NOMO-1 (cell line): ENCODE measurements around the gene SCARF1.
A peak's percentile ranks its signal among the peaks of the same experiment; 100 is the strongest.

Source experiments
- DNase-seq, 2 experiments: peaks; one replicate each; lab custom pipeline; 2025; ENCODE audit not compliant: unreplicated experiment in 2 of 2; lab: John Stamatoyannopoulos, UW

SCARF1 gene

DNA sequence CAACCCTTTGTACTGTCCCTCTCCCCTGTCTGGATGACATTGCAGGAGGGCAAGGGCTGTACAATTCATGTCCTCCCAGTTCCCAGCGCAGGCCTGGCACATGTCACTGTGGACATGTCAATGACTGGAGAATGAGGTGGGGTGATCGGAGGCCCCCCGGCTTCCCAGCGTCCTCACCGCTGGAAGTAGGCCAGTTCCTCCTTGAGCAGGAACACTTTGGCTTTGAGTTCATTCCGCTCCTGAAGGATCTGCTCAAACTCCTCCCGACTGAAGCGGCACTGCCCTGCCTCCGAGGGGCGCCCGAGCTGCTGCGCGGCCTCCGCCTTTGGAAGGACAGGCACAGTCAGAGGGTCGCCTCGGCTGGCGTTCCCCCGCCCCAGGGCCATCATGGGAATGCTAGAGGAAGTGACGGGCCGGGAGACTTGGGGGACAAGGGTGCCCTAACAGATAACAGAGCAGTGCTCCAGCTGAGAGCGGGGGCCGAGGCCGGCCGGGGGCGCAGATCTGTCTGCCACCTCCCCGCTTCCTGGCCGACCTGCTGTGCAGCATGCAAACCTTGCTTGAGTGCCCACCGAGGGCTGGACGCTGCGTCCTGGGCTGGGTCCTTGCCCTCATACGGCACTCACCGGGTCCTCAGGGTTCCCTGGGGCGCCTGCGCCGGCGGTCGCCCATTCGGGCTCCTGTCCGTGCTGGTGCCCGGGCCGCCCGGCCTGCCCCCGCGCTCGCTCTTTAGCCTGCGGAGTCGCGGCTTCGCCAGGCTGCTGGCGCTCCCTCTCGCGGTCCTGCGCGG is 2.8 kb upstream of the SCARF1 start:
- no peak for DNase-seq

DNA sequence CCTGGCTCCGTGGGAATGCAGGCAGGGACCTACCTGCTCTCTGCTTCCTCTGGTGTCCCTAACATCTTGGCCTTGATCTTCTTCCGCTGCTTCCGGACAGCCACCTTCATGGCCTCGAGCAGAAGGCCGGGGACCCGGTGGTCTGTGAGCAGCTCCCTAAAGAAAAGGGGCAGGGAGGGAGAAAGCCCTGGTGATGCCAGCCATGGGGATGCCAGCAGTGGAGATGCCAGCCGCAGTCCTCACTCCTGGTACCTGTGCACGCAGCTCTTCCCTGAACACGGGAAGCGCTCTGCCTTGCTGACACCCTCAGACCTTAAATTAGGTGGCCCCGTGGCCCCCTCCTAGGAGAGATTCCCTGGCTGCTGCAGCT is 2.3 kb upstream of the SCARF1 start:
- DNase-seq = no peak

DNA sequence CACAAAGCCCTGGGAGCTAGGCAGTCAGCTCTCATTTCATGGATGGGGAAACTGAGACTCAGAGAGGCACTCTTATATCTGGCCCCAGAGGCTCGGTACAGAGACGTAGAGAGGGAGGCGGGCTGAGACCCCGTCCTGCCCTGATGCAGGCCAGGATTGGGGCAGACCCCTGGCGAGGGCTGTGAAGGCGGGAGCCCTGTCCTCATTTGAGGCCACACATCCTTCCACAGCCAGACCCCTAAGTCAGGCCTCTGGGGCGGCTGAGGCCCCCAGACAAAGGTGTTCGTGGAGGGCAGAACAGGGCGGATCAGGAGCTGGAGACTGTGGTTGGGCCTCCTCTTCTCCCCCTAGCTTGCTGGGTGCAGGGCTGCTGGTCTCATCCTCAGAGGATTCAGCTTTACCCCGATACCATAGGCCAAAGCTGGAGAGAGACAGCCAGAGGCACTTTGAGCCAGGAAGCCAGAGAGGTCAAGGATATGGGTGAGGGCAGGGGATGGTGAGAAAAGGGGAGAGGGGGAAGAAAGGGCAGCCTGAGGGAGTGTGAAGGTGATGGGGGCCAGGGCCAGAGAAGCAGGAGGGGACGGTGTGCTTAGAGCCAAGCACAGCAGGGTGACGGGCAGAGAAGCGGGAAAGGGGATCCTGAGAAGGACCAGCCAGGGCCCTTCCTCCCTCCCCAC is 805 bp upstream of the SCARF1 start:
- DNase-seq = no peak

DNA sequence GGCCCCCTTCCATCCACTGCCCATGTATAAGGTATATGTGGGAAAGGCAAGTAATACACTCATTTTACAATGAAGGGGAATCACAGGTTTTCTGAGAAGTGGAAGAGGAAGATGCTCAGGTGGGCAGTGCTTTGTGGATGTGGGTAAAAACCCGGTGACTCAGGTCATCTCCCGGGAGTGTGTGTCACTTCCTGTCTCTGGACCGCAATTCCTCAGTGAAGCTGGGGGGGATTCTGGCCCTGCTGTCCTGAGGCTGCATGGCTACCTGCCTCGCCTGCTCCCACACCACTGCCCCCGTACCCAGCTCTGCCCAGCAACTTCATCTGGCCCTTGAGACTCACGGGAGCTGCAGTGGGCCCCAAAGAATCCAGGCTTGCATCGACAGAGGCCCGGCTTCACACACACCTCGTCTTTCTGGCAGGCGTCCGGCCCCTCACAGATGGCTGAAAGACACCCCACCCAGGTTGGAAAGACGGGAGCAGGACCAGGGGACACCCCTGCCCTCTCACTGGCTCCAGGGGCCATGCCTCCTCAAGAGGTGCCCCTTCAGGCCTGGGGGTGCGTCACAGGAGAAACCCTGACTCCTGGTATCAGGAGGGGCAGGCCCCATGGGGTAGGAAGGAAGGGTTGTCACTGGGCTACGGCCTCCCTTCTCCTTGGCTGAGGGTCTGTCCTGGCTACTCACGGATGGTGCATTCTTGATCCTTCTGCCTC is 882 bp downstream of the SCARF1 start:
- DNase-seq = no peak

DNA sequence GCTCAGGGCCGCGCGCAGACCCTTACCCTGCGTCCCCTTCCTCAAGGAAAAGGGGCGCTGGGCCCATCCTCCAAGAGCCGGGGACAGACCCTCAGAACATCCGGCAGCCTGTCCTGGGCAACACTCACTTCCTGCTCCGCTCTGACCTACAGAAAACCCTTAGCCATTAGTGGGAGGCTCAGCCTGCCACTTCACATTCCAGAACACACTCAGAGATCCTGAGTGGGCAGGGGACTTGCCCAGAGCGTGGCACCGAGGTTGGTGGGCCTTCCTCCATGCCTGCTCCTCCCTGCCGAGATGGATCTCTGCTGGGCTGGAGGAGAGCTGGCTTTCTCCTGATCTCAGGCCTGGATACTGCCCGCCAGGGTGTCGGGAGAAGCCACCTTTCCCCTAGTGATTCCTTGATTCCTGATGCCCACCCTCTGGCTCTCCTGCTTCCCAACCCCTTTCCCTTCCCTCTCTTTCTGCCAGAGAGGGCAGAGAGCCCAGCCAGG is 1.5 kb downstream of the SCARF1 start:
- no peak for DNase-seq

DNA sequence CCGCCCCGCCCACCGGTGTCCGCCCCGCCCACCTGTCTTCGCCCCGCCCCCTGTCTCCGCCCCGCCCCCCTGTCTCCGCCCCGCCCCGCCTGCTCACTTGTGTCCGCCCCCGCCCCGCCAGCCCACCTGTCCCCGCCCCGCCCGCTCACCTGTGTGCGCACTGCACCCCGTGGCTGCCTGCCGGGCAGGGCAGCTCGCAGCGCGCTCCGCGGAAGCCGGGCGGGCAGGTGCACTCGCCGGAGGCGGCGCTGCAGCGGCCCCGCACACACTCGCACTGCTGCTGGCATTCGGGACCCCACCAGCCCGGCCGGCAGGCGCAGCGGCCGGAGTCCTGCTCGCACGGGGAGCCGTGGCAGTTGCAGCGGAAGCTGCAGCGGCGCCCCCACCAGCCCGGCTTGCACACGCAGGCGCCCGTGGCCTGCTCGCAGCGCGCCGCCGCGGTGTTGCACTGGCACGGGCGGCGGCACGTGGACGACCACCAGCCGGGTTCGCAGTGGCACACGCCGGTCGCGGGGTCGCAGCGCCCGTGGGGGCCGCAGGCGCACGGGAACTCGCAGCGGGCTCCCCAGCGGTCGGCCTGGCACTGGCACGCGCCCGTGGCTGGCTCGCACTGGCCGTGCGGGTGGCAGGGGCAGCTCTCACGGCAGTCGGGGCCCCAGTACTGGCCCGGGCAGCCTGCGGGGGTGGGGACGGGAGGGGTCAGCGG is 2.1 kb downstream of the SCARF1 start:
- DNase-seq = no peak

DNA sequence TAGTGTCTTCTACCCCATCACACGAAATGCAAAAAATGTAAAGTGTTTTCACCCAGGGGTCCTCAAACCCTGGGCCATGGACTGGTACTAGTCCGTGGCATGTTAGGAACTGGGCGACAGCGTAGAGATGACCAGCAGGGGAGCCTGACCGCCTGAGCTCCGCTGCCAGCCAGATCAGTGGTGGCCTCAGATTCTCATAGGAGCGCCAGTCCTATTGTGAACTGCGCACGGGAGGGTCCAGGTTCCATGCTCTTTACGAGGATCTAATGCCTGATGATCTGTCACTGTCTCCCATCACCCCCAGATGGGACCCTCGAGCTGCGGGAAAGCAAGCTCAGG is 4.5 kb downstream of the SCARF1 start:
- no peak for DNase-seq

DNA sequence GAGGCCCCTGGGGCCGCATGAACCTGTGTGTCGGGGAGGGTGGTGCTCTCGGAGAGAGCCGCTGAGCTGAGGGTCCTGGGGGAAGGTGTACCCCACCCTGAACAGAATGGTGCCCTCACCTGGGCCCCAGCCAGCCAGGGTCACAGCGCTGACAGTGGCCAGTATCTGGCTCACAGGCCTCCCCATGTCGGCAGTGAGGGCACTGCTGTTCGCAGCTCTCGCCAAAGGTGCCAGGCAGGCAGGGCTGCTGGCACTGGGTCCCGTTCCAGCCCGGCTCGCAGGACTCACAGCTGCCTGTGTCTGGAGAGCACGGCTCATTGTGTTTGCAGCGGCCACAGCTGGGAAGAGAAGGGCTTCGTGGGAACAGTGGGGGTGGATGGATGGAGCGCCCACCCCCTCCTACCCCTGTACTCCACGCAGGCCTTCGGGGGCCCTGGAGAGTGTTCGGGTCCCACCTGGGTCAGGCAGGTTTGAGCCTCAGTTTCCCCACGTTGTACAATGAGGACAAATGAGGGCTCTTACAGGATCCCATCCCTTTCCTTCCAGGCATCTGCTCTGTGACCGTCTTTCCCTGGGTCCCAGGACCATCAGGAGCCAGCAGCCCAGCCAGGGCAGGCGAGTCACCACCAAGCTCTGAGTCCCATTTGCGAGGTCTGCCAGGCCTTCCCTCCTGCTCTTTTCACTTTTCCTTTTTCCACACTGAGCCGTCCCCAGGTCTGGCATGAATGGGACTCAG is 5.0 kb downstream of the SCARF1 start:
- DNase-seq = no peak

DNA sequence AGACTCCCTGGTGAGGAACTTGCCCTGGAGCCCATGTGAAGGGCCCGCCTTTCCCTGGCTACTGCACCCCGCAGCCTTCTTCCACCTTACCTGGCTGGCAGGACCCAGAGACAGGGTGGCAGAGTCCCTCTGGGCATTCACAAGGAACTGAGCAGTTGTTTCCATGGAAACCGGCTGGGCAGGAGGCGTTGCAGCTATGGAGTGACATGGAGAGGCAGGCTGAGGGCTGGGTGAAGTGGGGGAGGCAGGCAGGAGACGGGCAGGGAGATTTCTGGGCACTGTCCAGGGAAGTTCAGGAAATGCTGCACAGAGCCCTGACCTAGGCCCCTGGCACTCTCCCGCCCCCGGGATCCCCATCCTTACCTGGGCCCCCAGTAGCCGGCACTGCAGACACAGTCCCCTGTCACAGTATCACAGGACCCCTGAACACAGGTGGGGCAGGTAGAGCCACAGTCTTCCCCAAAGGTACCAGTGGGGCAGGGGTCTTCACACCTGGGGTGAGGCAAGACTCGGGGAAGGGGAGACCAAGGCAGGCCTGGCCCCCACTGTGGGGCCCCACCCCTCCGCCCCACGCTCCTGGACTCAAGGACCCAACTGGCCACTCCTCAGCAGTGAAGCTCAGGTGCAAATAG is 5.9 kb downstream of the SCARF1 start:
- DNase-seq = no peak

DNA sequence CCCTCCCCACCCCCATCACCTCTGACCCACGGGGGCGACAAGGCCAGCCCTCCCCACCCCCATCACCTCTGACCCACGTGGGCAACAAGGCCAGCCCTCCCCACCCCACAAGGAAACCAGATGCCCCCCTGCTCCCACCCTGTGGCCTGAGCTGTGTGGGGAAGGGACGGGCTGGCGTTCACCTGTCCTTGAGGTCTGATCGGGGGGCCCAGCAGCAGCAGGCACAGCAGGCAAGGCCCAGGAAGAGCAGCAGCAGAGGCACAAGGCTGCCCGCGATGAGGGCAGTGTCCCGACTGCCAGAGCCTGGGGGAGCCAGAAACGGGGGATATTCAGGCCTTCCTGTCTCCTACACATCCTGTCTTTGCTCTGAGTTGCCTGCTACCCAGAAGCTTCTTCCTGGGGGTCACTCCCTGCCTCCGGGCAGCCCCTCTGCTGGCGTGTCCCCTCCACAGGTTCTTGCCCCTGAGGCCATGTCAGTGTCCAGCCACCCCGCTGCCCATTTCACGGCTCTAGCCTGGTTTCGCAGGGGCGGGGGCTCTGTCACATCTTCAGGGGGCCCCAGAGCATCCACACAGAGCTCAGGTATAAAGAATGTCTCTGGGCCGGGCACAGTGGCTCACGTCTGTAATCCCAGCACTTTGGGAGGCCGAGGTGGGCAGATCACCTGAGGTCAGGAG is 6.8 kb downstream of the SCARF1 start:
- no peak for DNase-seq

DNA sequence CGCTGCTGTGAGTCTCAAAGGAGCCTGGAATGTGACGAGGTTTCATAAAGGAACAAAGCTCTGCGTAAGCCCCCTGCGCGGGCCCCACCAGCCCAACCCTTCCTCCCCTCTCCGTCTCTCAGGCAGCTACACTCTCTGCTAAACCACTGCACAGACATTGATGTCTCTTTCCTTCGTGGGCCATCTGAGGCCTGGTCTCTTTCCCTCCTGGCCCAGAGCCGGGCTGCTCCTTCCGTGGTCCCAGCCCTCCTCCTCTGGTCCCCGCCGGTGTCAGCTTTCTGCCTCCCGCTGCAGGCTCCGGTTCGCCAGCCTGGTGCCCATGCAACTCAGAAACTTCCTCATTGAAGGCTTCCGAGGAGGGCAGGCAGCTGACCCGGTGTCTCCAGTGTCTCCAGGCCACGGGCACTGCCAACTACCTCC is 7.4 kb downstream of the SCARF1 start:
- DNase-seq = no peak

DNA sequence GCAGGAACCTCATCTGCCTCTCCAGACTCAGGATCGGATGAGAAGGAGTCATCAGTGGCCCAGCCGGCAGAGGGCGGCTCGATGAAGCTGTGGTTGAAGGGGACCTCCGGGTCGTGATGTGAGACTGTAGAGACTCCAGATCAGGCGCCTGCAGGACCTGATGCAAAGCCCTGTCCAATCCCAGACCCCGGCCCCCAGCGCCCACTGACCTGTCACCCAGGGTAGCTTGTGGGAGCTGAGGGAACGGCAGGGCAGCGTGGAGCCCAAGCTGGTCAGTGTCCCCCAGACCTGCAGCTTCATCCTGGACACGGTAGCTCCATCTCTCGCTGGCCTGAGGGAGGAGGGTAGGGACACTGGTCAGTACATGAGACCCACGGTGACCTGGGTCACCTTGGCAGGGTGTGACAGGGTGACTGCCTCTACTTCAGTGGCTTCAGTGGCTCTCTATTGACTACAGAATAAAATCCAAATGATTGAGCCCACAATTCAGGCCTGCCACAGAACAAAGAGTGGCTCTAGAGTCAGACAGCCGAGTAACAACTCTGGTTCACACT is 8.7 kb downstream of the SCARF1 start:
- no peak for DNase-seq

DNA sequence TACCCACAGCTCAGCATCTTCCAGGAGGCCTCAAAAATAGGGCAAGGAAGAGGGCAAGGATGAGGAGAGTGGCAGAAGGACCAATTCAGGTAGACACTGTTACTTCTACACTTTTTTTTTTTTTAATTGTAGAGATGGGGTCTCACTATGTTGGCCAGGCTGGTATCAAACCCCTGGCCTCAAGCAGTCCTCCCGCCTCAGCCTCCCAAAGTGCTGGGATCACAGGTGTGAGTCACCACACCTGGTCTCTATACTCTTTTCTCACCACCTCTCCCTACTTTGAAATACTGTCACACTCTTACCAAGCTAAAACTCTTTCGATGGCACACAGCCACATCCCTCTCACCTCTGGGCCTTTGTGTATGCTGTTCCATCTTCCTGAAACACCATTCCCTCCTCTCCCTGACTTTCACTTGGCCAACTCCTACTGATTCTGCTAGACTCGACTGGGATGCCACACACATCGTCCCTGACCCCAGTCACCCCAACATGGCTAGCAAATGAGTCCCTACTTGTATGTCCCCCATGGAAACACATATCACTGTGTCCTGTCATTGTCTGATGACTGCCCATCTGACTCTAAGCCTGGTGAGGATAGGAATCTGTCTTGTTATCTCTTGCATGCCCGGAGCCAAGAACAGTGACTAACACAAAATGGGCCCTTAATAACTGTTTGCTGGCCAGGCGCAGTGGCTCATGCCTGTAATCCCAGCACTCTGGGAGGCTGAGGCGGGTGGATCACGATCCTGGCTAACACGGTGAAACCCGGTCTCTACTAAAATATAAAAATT is 9.7 kb downstream of the SCARF1 start:
- no peak for DNase-seq

DNA sequence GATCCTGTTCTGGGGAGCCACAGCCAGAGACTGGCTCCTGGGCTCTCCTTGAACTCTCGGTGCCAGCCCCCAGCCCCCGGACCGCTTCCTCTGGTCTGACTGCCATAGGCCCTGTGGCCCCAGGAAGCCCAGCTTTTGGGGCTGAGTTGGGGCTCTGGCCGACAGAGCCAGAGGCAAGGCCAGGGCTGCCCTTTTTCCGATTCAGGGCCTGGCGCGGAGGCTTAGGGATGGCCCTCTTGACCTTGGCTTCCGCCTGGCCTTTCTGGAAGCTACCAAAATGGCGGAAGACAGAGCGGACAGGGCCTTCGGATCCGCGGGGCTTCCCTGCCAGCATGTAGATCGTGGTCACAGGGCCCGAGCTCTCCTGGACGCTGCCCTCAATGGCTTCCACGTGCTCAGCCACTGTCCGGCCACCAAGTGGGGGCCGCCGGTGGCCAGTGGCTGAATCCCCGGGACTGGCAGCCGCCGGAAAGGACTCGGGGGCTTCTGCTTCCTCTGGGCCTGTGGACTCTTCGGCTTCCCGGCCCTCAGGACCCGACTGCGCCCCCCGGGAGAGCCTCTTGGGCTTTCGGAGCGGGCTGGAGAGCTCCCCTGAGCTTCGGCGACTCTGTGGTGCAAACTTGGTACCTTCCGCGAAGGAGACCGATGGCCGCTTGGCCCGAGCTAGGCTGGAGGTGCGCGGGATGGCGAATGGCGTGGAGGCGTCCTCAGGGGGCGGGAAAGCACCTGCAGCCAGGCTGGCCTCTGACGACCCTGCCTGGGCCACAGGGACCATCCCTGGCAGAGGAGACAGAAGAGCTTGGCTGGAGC is 10.5 kb downstream of the SCARF1 start:
- no peak for DNase-seq

DNA sequence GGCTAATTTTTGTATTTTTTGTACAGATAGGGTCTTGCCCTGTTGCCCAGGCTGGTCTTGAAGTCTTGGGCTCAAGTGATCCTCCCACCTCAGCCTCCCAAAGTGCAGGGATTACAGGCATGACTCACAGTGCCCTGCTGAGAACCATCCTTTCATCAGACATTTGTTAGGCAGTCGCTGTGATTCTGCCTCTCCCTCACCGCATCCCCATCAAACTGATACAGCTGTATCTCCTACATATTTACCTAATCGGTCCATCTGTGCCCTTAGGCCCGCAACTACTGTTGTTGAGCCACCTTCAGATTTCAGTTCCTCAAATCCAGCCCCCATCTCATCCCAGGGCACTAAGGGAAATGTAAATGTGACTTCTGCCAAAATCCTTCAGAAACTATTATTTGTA is 14.9 kb downstream of the SCARF1 start:
- DNase-seq = peak; percentile 26 to 31

DNA sequence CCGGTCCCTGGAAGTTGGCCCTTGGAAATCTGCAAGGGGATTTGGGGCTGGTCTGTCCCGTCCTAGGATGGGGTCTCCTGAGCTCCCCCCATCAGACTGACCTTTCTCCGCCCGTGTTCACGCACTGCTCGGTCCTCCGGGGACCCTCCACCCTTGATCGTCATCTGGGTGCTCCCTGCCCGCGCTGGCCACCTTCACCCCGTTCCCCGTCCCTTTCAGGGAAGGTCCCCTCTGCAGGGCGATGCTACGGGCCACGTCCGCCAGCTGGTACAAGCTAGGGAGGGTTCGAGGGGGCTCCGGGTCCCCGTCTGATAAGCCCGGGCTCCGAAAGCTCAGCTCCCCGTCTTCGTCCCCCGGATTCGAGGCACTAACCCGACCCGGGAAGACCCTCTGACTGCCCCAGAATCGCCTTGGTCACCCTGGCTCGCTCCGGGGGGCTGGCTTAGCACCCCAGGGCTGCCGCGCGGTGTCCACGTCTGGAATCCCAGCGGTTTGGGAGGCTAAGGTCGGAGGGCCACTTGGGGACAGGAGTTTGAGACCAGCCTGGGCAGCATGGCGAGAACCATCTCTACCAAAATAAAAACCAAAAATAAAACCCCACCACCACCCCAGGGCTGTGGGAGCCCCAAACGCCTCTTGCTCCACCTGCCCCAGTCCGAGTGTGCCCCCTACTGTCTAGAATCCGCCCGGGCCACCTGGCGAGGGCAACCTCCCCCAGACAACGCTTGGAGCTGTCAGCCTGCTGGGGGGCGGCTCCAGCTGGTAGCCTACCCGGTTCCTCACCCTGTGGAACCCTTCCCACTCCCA is 15.8 kb downstream of the SCARF1 start:
- DNase-seq = peak; percentile 48 to 69
